ENCODE measurements around the gene FOXF1.

FOXF1 gene

DNA sequence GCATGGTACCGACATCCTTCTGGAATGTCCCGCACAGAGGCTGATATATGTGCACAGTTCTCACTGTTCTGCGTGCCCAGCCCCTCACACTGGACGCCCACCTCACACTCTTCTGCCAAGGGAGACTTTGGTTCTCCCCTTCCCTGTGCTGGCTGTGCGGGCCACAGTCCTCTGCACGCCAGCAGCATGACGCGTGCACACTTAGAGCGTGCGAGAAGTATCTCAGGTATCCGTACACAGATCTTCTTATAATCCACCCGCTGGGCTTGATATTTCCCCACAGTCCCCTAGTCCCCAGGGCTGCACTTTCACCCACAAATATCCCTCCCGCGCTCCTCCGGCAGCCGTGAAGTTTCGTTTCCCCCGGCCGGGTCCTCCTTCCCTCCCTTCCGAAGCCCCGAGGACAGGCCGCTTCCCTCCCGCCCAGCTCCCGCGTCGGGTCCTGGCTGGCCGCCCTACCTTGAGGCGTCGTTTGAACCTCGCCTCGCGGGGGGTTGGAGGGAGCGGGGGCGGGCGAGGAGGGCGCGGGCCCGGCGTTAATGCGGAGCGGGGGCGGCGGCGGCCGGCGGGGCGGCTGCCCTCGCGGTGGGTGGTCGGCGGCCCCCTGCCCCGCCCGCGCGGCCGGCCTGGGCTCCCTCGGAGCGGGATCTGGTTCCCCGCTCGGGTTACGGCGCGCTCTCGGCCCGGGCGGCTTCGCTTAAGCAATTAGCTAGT lies 5.0 kb upstream of the FOXF1 start:
- no peak for DNase-seq (ENCODE audit: low read depth in 2 of 2)

DNA sequence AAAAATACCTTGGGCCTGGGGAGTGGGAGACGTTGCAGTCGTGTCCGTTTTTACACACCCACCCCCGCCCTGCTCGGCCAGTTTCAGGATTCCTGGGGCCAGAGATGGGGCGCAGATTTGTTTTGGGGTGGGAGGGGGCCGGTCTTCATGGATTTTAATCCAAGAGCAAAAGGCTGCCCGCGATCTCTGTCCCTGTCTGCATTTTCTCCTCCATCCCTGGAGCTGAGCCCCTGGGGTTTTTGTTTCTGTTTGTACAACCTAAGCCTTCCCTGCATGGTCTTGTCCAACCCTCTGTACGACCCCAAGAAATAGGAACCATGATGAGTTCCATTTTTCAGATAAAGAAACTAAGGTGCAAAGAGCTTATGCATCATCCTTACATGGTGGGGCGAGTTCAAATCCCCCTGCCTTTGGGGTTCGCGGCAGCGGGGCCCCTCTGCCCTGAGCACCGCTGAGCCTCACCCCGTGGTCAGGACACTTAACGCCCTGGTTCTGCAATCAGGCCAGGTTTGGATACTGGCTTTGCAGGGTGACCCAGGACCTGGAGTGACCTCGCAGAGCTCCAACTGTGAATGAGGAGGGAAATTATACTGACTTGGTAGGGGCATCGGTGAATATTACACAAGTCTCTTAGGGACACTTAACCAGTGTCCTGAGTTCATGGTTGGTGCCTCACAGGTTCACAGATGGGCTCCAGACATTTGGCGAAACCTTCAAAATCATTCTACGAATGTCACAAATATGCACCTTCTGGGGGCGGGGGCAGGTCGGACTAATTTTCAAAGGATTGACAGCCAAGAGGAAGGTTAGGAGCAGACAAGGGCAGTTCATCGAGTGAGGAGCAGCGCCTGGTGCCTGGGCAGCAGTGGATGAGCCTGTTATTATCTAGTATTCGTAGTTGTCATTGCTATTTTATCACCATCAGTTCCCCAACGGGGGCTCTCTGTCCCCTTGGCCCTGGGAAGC lies 4.1 kb upstream of the FOXF1 start:
- DNase-seq (ENCODE audit: low read depth in 2 of 2), result no peak

DNA sequence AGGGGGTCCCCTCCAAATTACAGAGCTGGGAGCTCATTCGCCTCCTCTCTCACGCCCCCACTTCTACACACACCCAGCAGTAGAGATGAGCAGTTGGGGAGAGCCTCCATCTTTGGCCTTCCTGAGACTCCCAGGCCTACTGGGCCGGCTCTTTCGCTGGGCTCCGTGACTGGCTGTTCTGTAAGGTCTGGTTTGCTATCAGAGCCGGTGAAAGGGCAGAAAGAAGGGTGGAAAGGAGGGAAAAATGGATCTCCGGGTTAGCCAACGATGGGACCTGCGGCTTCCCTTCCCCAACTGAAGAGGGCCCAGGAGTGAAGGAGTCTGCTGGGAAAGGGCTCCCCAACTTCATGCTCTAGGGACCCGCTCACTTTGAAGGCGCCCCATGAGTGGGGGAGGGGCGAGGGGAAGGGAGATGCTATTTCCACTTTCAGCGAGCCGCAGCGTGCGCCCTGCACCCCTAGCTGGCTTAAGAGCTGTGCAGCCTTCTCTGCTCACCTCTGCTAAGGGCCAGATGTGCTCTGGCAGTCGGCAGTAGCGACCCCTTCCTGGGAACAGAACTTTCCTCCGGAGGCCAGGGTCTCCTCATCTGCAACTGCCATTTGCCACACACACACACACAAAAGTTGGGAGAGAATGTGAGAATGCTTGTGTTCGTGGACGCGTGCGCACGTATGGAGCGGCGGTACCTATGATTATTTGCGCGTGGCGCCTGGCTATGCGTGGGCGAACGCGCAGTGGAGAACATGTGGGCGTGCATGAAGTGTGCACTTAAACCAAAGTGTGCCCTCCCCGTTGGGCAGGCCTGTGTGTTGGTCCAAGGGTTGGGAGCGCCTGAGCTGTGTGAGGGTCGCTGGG lies 2.9 kb upstream of the FOXF1 start:
- no peak for DNase-seq (ENCODE audit: low read depth in 2 of 2)

DNA sequence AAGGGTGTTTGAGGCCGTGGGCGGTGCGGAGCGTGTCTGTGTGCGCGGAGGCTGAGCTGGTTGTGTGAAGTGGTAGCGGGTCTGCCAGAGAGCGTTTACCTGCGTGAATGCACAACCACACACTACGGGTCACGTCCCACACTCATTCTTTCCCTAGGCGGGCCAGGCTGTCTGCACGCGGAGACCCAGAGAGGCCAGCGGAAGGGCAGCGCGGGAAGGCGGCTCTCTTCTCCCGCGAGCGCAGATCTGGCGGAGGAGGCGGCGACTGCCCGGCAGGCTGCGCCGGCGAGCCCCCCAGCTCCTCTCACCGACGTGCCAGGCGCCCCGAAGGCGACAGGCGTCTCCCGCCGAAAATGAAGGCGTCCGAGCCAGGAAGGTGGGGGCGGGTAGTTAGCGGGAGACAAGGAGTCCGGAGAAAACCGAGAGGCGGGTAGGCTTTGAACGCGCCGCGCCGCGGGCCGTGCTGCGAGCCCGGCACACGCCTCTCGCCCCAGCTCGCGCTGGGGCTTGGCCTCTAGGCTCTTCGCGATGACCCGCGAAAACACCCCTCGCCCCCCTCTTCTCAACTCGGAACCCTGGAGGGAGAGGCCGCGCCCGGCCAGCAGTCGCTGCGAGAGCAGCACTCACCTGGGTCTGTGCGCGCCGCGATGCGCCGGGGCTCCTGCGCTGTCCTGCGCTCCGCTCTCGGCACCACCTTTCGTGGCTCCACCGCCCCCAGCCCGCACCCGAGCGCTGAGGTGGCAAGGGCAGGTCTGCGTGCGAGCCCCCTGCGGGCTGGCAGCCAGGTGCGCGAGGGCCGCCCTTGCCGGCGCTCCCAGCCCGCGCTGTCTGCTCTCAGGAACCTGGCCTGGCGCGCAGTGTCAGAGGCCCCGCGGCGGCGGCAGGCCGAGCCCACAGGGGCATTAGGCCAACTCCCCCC lies 2.0 kb upstream of the FOXF1 start:
- DNase-seq (ENCODE audit: low read depth in 2 of 2), result no peak

DNA sequence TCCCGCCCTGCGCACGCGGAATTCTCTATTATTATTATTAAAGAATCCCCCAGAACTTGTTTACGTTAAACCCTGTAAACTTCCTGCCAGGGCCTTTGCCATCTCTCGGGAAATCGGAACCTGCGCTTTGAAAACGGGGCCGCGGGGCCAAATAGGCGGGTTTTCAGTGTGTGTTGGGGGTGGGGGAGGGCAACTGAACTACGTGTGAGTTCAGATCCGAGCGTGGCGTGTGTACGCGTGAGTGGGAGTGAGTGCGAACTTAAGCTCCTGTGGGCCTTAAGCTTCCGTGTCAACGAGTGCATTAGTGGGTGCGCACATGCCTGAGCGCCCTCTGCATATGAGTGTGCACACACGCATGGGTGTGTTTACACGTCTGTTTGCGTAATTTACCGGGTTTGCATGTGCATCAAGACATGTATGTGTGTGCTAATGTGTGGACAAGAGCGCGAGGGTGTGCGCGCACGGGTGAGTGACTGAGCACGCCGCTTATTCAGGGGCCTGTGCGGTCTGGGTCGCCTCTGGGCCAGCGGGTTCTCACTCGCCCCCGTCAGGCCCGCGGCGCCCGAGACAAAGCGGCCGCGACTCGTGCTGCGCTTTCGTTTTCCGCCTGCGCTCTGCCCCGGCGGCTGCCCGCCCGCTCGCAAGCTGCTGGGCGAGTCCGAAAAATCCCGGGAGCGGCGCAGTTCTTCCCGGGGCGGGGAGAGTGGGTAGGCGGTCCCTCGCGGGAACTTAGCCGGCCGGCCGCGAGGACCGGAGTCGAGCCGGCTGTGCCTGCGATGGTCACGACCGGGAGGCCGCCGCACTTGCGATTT lies 1.2 kb upstream of the FOXF1 start:
- no peak for DNase-seq (ENCODE audit: low read depth in 2 of 2)

DNA sequence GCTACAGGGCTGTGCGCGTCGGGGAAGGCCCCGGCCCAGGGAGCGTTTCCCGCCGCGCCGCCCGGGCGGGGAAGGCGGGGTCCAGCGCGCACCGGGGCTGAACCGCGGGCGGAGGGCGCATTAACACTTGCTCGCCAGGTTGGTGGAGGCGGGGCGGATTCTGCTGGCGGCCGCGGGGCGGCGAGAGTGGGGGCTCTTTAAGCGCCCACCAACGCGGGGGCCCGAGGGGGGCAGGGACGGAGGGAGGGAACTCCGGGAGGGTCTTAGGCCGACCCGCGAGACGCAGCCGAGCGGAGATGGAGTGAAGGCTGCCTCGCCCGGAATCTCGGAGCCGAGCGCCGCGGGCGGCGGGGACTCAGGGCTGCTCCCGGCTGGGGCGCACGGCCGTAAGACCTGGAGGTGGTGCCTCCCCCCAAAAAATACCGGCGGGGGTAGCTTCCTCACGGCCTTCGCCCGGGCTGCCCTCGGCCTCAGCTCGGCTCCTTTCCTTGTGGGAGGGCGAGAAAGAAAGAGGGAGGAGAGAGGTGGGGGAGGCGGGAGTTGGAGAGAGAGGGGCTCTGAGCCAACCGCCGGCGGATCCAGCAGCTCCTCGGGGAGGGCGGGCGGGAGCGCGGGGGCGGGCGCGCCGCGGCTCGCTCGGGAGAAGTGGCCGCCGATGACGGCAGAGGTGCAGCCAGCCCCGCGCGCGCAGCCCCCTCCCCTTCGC lies 415 bp upstream of the FOXF1 start:
- DNase-seq (ENCODE audit: low read depth in 2 of 2), result no peak

DNA sequence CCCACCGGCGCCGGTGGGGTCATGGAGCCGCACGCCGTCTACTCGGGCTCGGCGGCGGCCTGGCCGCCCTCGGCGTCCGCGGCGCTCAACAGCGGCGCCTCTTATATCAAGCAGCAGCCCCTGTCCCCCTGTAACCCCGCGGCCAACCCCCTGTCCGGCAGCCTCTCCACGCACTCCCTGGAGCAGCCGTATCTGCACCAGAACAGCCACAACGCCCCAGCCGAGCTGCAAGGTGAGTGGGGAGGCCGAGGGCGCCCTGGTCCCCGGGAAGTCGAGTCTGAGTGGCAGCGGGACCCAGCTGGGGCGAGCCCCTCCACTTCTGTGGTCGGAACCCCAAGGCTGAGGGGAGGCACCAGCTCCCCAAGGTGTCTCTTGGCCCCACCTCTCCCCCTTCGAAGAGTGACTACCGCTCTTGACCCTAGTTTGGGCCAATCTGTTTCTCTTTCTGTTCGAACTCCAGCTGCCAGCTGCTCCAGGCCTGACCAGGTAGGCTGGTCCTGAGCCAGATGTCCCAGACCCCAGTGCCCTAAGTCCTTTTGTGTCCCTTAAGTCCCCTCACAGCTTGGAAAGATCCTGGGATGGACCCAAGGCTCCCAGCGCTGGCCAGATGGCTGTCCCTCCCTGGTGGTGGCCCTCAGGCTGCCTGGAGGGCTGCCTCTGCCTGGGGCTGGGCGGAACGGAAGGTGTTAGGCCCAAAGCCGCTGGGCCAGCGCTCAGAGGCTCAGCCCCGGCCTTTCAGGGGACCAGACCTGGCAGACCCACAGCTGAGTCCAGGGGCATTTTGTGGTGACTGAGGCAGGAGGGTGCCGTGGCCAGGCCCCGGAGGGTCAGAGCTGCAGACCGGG lies 1.2 kb downstream of the FOXF1 start:
- DNase-seq (ENCODE audit: low read depth in 2 of 2), result no peak

DNA sequence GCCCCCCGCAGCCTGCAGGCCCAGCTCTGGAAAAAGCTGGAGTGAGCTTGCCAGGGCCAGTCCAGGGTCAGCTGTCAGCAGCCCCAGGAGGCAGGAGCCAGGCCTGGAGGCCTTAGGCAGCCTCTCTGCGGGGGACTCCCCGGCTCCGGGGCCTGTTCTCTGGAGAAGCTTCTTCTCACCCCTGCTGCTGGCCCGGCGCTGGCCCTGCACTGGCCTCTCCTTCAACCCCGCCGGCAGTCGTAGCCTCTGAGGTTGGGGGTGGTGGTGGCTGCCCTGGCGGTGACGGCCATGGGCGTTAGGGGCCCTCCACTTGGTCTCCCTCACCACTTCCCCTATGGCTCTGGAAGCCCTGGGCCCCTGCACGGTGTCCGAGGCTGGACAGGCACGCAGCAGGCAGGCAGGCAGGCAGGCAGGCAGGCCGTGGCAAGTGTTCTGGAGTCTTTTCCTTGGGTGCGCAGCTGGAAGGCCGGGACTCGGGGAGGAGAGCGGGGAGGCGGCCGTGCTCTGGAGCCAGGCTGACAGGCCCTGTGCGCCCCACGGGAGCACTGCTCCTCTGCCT lies 2.1 kb downstream of the FOXF1 start:
- DNase-seq (ENCODE audit: low read depth in 2 of 2), result no peak

DNA sequence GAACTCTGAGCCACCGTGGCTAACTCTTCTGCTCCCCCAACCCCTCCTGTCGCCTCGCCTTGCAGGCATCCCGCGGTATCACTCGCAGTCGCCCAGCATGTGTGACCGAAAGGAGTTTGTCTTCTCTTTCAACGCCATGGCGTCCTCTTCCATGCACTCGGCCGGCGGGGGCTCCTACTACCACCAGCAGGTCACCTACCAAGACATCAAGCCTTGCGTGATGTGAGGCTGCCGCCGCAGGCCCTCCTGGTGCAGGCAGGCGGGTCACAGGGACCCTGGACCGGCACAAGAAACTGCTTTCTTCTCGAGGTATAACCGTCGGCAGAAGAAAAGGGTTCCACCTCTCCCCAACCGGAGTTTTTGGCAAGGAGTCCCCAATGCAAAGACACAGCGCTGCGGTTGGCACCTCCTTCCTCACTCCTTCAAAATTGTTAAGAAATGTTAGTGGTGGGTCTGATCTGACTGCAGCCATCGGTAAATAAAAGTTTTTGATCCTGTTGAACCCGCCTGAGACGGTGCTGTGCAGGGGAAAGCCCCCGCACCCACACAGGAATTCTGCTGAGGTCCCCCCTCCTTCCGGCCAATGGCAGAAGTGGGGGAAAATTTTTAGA lies 2.6 kb downstream of the FOXF1 start:
- no peak for DNase-seq (ENCODE audit: low read depth in 2 of 2)

DNA sequence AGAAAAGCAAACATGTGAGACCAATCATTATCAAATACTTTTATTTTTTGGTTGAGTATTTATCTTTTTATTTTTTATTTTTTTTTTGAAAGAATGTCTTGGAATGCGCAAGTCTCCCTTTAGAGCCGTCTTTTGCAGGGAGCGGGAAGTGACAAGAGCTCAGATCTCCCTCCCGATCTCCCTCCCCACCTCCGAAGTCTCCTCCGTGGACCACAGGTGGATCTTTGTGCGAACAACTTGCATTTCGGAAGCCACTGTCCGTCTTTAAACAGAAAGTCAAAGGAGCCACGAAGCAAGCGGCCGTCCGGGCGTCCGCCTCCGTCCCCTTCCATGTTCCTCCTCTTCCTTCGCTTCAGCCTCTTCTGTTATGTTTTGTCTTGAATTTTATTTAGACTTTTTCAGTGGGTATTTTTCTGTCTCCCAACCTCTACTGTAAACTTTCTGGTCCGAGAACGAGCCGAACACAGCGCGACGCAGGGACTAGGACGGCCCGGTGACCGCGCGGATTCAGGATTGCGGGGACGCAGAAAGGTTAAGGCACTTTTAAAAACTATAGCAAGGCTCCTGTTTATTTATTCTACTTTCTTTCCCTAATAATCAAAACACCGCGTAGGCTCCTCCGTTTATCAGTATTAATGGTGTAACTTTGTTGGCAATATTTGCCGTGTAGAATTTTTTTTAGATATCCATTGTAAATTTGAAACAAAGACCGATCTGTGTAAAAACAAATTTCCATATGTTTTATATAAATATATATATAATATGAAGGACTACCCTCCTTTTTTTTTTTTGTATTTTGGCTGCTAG lies 3.3 kb downstream of the FOXF1 start:
- no peak for DNase-seq (ENCODE audit: low read depth in 2 of 2)

DNA sequence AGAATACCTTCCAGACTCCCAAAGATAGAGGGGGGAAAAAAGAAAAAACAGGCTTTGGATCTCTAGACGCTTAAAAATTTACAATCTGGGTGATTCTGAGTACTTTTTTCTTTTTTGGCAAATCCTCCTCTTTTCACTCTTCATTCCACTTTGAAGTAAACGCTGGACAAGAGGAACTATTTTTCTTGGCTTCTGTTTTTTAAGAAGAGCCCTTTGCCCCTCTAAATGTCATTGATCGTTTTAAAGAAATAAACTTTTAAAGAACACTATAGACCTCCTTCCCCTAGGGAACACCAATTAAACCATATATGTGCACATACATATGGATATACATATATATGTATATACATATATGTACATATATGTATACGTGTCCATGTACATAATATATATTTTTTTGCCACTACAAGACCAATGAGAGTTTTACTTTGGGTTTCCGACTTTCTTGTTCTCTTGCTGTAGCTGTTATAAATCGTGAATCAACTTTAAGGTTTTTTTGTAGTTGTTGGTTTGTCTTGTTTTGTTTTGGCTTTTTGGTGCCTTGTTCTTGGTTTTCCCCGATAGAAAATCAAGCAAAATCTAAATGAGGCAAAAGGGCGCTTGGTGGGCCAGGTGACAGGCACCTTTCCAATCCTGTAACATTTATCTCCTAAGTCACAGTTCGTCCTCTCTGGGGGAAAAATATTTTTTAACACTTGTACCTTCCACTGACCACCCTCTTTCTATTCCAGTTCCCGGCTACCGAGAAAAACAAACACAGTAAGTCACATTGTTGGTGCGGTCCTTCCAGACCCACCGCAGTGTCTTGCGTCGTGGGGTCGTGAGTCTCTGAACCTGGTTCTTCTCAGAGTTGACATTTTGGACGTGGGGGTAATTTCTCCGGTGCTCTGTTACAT lies 4.4 kb downstream of the FOXF1 start:
- no peak for DNase-seq (ENCODE audit: low read depth in 2 of 2)

DNA sequence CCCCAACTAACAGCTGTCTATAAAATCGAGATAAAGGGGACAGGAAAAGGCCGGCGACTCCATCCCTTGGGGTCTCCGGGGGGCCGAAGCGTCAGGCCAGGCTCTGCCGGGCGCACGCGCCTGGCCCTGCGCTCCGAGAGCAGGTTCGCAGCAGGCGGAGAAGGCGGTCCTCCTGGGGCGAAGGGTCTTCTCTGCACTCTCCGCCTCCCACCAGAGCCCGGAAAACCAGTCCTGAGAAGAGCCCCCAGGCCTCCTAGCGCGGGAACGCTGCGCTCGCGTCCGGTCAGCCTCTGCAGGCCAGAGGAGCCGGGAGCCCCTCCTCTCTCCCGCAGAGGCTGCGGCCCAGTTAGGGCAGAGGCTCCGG lies 5.1 kb downstream of the FOXF1 start:
- DNase-seq (ENCODE audit: low read depth in 2 of 2), result no peak

DNA sequence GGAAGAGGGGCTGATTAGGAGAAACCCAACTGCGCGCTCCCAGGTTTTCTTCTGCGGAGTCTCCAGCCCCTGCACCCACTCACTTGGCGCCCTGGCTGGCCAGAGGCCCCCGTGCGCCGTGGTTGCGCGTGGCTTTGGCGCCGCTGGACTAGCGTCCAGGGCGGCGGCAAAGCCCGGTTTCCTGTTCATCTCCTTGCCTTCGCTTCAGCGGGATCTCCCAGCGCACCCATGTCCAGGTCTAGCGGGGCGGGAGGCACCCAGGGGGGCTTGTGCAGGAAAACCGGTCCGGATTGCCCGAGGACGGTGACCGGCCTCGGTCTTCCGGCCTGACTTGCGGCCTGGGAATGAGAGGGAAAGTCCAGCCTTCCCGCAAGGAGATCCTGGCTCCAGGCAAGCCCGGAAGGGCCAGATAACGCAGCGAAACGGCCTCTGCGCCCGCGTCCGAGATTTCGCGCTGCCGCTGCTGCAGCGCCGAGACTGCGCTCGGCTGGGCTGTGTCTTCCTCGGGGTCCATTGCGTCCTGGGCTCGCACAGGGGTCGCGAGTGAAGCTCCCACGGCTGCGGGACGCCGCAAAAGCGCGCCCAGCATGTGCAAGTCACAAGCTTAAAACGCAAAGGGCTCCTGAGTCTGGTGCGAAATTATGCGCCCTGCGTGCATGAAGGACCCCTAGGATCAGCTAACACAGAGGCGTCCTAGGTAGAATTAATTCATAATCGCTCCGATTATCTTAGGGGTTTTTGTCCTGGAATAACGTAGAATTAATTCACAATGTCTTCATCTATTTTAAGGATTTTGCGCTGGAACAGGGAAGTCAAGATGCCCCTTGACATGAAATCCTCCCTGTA lies 5.7 kb downstream of the FOXF1 start:
- DNase-seq (ENCODE audit: low read depth in 2 of 2), result no peak

DNA sequence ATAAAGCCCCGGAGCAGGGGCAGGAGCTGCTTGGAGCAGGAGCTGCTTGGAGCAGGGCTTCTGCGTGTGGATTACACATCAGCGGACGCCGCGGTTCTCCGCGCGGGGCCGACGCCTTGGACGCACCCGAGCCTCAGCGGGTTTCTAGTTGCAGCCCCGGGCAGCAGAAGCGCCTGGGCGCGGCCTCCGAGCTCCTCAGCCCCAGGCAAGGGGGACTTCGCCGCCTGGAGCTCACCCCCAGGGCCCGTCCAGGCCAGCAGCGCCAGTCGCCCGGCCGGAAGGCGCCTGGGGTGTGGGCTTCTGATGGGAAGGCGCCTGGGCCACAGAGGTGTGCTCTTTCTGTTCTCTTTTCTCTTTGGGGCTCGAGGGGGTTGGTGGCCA lies 6.3 kb downstream of the FOXF1 start:
- DNase-seq (ENCODE audit: low read depth in 2 of 2), result no peak

DNA sequence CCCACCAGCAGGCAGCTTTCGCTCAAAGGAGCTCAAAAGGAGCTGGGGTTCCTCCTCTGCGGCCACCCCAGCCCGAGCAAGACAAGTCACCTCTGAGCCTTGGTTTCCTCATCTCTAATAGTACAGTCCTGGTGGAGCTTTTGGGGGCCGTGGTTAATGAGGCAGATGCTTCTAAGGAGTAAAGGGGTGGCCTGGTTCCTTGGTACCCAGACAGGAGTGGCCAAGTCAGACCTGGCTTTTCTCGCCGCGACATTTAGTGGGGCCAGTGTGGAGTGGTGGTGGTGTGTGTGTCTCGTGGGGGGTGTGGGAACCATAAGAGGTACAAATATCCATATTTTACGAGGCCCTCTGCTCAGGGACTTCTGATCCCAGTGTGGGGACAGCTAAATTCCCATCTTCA lies 6.7 kb downstream of the FOXF1 start:
- DNase-seq (ENCODE audit: low read depth in 2 of 2), result no peak
